ENCODE results near the gene PSD. TPM values are rescaled to one million over a fixed set of nuclear protein-coding genes. Genes with fewer than 3 reads are reported as not detected.

The PSD gene
- total RNA-seq, 1 experiment from 2014 or later = 3.1 TPM

DNA sequence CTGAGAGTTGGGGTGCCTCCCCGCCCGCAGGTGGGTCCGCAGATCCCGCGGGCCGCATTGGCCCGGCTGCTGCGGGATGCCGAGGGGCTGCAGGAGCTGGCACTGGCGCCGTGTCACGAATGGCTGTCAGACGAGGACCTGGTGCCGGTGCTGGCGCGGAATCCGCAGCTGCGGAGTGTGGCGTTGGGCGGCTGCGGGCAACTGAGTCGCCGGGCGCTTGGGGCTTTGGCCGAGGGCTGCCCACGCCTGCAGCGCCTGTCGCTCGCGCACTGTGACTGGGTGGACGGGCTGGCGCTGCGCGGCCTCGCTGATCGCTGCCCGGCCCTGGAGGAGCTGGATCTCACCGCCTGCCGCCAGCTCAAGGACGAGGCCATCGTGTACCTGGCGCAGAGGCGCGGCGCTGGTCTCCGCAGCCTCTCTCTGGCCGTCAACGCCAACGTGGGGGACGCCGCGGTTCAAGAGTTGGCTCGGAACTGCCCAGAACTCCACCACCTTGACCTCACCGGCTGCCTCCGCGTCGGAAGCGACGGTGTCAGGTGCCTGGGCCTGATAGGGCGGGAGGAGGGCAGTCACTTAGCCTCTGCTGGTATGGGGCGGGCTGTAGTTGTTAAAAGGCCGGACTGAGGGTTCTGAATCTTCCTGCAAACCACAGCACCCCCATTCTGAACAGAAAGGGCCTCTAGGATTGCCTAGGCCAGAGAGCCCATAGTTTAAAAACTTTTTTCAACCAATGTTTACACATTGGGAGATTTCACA lies 3.4 kb upstream of the PSD start:
- DNase-seq (ENCODE audit: low spot score) = no peak
- in situ Hi-C loops (cut with HindIII; ENCODE audit: low sequenced_read_pairs) = no loop called here

DNA sequence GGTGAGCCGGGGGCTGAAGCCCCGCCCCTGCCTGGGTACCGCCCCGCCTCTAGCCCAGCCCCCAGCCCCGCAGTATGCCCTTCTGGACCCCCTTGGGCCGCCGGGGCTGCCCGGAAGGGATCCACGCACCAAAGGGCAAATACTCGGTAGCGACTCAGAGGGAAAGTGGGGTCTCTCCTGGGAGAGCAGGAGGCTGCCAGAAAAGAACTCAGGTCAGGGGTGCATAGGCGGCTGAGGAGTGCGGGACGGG lies 2.8 kb upstream of the PSD start:
- in situ Hi-C loops (cut with HindIII; ENCODE audit: low sequenced_read_pairs) = no loop called here
- DNase-seq (ENCODE audit: low spot score) = no peak

DNA sequence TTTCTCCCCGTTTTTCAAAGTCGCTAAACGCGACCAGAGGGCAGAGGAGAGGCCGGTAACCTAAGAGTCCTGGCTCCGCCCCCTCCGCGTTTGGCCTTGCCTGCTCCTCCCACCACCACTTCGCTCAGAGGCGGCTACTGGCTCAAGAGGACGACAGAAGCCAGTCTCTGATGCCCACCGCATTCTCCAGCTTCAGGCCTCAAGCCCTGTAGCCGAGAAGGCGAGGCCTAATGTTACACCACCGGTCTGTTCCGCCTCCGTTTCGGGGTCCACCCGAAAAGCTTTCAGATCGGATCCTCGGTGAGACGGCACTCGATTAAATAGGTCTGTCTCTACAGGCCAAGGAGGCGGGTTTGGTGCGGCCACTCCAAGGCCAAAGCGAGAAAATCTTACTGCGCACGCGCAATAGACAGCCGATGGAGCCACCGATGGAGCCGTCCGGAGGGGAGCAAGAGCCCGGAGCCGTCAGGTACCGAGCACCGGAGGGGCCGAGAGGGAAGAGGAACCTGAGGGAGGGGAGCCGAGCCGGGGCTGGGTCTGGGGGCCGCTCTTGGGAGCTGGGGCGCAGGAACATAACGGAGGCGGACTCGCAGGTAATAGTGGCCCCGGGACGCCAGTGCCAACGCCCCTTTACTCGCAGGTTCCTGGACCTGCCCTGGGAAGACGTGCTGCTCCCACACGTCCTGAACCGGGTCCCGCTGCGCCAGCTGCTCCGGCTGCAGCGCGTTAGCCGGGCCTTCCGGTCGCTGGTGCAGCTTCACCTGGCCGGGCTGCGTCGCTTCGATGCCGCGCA lies 2.3 kb upstream of the PSD start, which contains the start of gene FBXL15:
Gene FBXL15 (plus strand): TSS at position 123 of the 793 bp plus-strand sequence. CDS start 294 bp downstream, at position 417.
- in situ Hi-C loops (cut with HindIII; ENCODE audit: low sequenced_read_pairs) = no loop called here
- DNase-seq (ENCODE audit: low spot score) = peak; percentile 96

- DNase-seq (ENCODE audit: low spot score) = no peak
These were observed 1.7 kb upstream of the PSD start for GRCh38 chr10:102420181-102420713.

GRCh38 chr10:102419269-102420180 lies 940 bp upstream of the PSD start:
- in situ Hi-C loops (cut with HindIII; ENCODE audit: low sequenced_read_pairs) = no loop called here
- peak; percentile 79 for DNase-seq (ENCODE audit: low spot score)

More at GRCh38 chr10:102420181-102420713, 1.7 kb upstream of the PSD start:
- in situ Hi-C loops (cut with HindIII; ENCODE audit: low sequenced_read_pairs) = no loop called here

DNA sequence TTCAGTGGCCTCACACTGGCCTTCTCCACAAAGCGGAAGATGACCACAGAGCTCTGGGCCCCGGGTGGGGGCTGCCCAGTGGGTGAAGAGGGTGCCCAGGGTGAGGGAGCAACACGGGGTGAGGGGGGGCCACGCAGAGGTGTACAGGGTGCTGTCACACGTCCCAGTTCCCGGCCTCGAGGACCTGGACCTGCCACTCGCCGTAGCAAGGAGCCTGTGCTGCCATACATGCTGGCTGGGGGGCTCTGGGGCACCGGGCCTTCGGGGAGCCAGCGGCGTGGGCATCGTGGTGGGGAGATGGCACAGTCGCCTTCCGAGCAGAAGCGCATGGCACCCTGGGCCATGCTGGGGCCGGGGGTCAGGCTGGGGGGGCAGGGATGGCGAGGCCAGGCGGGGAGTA lies 1.9 kb downstream of the PSD start:
- no peak for DNase-seq (ENCODE audit: low spot score)
- in situ Hi-C loops (cut with HindIII; ENCODE audit: low sequenced_read_pairs) = no loop called here

DNA sequence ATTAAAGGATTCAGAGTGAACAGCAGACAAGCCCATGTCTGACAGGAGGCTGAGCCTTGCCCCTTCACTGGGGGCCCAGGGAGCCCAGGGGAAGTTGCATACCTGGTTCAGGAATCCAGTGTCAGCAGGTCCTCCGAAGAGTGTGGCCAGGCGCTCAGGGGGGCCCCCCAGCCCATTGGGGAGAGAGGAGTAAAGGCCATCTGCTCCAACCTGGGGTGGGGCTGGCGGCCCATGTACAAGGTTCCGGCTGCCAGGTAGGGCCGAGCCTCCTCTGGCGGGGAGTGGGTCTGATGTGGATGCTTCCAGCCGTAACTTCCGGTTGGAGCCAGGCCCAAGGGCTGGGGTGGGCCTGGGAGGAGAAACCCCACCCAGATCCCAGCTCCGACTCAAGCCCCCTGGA lies 2.3 kb downstream of the PSD start:
- DNase-seq (ENCODE audit: low spot score) = no peak
- in situ Hi-C loops (cut with HindIII; ENCODE audit: low sequenced_read_pairs) = no loop called here

DNA sequence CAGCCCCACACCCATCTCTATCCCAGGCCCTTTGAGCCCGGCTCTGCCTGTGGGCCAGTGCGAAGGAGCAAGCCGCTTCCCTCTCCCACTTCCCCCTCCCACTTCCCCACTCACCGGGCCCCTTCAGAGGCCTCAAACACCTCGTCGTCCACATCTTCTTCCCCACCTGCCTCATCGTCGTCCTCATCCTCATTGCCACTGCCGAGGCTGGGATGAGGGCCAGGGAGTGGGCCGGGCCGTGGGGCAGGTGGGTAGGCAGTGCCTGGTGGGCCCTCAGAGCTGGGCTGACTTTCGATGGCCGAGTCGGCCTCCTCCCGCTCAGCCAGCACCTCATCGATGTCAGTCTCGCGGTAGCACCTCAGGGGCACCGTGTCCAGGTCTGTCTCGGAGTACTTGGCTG lies 3.8 kb downstream of the PSD start:
- no peak for DNase-seq (ENCODE audit: low spot score)
- in situ Hi-C loops (cut with HindIII; ENCODE audit: low sequenced_read_pairs) = no loop called here

DNA sequence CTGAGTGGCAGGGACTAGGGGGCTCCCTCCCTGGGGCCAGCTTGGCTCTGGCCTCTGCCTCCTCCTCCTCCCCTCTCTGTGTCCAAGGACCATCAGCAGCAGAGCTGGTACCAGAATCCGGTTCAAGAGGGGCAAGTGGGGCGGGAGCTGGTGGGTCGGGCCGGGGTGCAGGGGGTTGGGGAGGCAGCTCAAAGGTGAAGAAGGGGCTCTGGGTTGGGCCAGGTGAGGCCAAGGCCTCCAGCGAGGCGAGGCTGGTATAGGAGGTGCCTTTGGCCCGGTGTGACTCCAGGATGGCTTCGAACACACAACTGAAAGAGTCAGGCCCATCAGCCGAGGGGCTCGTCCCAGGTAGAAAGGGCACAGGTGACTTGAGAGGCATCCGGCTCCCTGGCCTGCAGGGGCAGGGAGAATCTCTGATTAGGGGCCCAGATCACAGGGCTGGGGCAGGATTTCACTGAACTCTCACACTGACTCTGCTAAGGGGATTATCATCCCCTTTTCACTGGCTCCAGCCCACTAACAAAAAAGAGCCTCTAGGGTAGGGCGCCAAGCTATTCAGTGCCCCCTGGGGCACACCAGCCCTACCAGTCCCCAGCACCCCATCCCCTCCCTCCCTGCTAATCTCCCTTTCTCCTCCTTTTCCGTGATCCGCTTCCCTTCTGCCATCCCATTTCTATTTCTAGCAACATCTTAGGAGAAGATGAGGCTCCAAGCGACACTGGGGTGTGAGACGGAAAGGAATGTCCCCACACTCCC lies 4.6 kb downstream of the PSD start:
- DNase-seq (ENCODE audit: low spot score) = no peak
- in situ Hi-C loops (cut with HindIII; ENCODE audit: low sequenced_read_pairs) = no loop called here

- DNase-seq (ENCODE audit: low spot score) = peak; percentile 65
- in situ Hi-C loops (cut with HindIII; ENCODE audit: low sequenced_read_pairs) = no loop called here
These were observed 5.4 kb downstream of the PSD start for GRCh38 chr10:102413053-102413705.

- no peak for DNase-seq (ENCODE audit: low spot score)
- in situ Hi-C loops (cut with HindIII; ENCODE audit: low sequenced_read_pairs) = no loop called here
These were observed 6.3 kb downstream of the PSD start for GRCh38 chr10:102412293-102412692.

DNA sequence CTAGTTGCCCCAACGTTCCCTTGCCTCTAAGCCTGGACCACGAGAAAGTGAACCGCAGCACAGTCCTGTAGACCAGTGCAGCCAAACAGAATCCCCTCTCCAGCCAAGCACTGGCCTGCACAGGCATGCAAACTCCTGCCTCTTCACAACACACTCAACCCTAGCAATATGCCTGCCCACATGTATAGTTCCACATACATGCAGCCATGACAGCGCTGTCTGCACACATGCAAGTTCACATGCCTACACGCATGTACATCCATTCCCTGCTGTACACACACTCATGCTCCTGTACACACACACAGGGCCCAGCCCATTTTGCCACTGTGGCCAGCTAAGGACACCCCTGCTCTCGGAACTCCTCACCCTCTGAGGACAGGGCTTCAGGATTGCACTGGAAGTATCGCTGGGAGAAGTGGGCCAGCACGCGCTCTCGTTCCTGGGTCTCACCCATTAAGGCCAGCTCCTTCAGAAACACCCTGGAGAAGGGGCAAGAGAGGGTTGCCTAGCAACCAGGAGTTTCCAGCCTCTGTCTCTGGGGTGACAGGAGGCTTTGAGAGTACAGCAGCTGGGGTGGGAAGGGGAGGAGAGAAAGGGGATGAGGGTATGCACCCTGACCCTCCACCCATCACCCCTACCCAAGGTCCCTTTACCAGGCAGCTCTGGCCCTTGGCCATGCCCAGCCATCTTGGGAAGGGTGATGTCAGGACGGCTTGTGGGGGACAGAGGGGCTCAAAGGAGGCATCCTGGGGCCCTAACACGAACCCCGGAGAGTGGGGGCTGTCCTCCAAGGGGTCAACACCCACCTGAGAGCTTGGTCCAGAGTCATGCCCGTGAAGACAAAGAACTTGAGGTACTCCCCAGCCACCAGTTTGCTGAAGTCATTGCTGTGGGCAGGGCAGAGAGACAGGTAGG lies 7.0 kb downstream of the PSD start:
- in situ Hi-C loops (cut with HindIII; ENCODE audit: low sequenced_read_pairs) = no loop called here
- DNase-seq (ENCODE audit: low spot score) = no peak

GRCh38 chr10:102410429-102411073 lies 8.0 kb downstream of the PSD start:
- in situ Hi-C loops (cut with HindIII; ENCODE audit: low sequenced_read_pairs) = no loop called here
- no peak for DNase-seq (ENCODE audit: low spot score)

- in situ Hi-C loops (cut with HindIII; ENCODE audit: low sequenced_read_pairs) = no loop called here
- DNase-seq (ENCODE audit: low spot score) = no peak
These were observed 8.8 kb downstream of the PSD start for GRCh38 chr10:102409604-102410428.

DNA sequence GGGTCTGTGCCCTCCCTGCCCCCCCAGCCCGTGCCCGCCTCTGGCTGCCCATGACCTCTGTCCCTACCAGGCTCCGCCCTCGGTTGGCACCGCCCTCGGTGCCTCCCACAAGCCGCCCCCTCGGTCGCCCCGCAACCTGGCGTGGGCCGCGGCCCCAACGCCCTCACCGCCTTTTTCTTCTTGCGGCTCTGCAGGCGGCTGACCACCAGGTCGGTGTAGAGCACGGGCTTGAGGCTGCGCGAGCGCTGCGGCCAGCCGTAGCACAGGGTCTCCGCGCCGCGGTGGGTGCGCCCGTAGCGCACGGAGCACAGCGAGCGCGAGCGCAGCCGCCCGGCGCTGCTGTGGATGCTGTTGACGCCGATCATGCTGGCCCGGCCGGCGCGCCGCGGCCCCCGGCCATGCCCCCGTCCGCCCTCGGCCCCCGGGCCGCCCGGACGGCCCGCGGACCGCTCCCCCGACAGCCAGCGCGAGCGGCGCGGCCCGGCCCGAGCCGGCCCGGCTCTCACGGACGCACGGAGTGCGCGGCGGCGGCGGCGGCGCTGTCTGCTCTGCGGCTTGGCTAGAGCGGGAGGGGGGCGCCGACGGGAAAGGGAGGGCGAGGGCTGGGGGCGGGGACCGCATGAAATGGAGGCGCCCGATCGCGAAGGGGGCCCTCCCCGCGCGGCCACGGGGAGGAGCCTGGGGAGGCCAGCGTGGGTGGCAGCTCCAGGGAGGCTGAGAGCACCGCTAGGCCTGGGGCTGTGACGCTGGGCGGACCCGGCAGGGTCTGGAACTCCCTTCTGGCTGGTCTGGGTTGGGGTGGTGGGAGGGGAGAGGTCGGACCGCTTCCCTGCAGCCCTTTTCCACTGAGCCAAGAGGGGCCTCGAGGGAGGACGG lies 9.6 kb downstream of the PSD start:
- in situ Hi-C loops (cut with HindIII; ENCODE audit: low sequenced_read_pairs) = no loop called here
- peak; percentile 24 for DNase-seq (ENCODE audit: low spot score)
